ENCODE data around the gene ADGRA3.
"Not testable (repeated sequence)": the region's sequence is repeated elsewhere in the genome, so short reads cannot be mapped to it uniquely, and the experiment has no call there.

The ADGRA3 gene

GRCh38 chr4:22435652-22436051, 80.2 kb downstream of the ADGRA3 start:
- no peak for DNase-seq (ENCODE audit: low read depth in 2 of 2)

DNA sequence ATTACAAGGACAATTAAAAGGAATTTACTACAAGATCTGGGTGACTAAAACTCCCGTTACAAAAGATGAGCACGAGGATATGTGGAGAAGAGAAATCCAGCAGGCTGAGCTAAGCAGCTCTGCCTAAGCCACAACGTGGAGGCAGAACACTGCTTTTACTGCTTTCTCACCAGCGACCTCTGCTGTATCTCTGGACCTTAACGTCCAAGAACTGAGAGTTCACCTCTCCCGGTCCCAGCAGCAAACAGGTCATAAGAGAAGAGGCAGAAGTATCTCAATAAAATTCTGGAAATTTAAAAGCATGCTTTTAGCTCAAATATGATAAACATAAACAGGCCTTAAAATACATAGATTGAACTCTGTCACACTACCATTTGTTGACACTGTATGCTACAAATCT, 81.0 kb downstream of the ADGRA3 start:
- DNase-seq (ENCODE audit: low read depth in 2 of 2), result no peak

GRCh38 chr4:22430626-22431025, 85.2 kb downstream of the ADGRA3 start:
- no peak for DNase-seq (ENCODE audit: low read depth in 2 of 2)

GRCh38 chr4:22428441-22428840, 87.4 kb downstream of the ADGRA3 start:
- DNase-seq (ENCODE audit: low read depth in 2 of 2), result no peak

DNA sequence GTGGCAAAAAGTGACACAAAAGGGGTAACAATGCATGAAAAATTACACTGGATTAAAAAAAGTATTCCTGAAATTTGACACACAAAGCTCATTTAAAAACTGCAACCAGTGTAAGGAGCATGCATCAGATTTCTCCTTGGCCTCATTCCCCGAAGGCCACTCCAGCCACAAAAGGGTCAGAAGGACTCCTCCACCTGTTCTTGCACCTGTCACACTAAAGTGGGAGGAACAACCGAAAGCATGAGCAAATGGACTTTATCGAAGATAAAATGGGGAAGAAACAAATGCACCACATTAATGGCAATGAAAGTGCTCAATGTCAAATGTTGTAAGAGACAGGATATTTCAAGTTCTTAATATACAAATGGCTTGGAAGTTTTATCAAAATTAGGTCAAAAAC, 88.2 kb downstream of the ADGRA3 start:
- no peak for DNase-seq (ENCODE audit: low read depth in 2 of 2)

DNA sequence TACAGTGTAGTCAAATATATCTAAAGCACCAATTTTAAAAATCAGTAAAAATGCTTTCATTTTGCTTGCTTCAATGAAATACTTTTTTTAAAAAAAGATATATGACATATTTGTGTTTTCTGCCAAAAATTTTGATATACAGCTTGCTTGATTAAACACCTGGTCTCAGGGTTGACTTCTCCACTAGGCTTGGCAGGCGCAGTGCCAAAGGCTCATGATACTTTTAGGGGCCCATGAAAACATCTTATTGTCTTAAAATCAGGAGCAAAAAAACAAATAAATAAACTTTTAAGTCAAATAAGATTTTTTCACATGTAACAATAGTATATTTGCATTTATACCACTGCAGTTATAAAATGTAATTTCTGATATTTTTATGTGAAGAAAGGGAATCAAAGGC, 95.6 kb downstream of the ADGRA3 start:
- DNase-seq (ENCODE audit: low read depth in 2 of 2), result no peak

DNA sequence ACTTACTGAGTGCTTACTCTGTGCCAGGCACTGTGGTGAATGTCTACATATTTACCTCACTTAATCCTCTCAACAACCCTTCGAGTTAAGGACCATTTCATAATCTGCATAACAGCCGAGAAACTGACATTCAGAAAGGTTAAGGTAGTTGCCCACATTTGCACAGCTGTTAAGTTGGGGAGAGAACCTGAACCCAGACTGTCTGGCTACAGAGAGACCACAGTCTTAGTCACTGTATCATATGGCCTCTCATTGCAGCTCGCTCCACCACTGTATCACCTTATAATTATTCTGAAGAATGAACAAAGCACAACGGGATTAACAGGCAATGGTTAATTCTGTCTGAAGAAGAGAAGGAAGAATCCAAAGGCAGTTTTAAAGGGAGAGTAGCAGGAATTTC, 98.5 kb downstream of the ADGRA3 start:
- DNase-seq (ENCODE audit: low read depth in 2 of 2), result no peak

GRCh38 chr4:22416403-22416802, 99.5 kb downstream of the ADGRA3 start:
- DNase-seq (ENCODE audit: low read depth in 2 of 2), result no peak

- DNase-seq (ENCODE audit: low read depth in 2 of 2), result no peak
These were observed 101.0 kb downstream of the ADGRA3 start for GRCh38 chr4:22414833-22415232.

DNA sequence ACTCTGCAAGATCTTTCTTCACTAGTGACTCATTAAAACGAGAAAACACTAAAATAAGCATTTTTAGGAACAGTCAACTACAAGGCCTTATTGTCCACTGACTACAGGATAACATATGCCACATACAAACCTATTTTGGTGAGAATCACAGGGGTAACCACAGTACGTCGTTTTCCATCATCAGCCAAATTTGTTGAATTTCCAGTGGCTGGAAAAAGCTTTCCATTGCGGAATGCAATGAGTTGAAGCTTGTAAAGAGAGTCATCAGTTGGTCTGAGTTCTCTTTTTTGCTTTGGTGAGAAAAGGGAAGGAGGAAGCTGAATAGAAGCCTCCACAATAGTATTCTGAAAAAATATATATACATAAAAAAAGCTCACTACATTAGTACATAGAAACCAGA, 102.4 kb downstream of the ADGRA3 start:
- DNase-seq (ENCODE audit: low read depth in 2 of 2), result no peak

GRCh38 chr4:22412013-22412412, 103.9 kb downstream of the ADGRA3 start:
- no peak for DNase-seq (ENCODE audit: low read depth in 2 of 2)

DNA sequence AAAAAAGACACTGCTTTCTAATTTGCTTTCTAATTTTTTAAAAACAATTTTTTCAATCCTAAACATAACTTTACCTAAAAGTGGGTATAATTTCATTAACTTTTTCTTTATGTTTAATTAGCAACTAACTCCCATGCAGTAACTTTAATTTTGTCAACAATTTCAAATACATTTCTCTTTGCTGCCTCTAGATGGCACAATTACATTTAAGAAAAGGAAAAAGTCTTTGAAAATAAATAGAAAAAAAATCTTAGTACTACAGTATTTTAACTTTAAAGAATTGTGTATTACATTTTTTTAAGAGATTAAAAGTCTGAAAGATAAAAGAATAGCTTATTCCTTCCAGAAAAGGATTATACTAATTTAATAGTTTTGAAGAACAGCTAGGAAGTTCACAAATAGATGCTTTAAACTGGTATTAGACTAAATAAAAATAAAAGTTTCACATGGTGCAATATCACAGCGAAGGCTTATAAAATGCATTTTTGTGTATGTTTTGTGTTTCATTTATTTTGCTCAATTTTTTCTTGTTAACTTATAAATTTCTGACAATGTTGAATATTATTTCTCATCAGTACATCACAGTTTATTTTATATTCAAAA, 105.1 kb downstream of the ADGRA3 start:
- DNase-seq (ENCODE audit: low read depth in 2 of 2), result no peak

GRCh38 chr4:22408474-22408873, 107.4 kb downstream of the ADGRA3 start:
- no peak for DNase-seq (ENCODE audit: low read depth in 2 of 2)

DNA sequence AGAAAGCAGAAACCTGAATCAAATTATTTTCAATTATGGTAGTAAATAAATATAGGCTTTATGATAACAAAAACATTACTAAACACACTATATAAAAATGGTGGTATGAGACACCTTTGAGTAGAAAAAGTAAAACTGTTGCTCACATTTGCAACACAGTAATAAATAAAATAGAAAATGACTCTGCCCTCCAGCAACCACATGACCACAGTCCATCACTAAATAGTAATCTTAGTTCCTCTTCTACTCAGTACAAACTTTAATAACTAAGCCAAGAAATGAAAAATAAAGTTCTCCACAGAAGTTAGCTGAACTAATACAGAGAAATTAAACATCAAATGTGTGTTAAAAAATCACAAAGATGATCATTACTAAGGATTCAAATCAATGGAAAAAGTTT, 108.5 kb downstream of the ADGRA3 start:
- no peak for DNase-seq (ENCODE audit: low read depth in 2 of 2)

DNA sequence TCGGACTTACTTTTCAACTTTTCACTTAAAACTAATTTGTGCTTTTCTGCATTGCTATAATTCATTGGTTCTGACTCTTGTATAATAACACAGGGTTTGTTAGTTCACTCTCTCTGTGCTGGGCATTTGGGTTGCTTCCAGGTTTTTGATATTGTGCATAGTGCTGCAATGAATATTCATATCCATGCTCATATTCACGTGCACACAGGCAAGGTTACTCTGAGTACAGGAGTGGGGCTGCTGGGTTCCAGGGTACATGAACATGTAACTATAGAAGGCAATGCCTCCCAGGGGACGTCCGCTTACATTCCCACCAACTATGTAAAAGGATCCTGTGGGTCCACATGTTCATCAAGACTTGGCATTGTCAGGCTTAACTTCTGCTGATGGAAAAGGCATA, 117.2 kb downstream of the ADGRA3 start:
- no peak for DNase-seq (ENCODE audit: low read depth in 2 of 2)

GRCh38 chr4:22391551-22391950, 124.3 kb downstream of the ADGRA3 start:
- DNase-seq (ENCODE audit: low read depth in 2 of 2), result no peak

DNA sequence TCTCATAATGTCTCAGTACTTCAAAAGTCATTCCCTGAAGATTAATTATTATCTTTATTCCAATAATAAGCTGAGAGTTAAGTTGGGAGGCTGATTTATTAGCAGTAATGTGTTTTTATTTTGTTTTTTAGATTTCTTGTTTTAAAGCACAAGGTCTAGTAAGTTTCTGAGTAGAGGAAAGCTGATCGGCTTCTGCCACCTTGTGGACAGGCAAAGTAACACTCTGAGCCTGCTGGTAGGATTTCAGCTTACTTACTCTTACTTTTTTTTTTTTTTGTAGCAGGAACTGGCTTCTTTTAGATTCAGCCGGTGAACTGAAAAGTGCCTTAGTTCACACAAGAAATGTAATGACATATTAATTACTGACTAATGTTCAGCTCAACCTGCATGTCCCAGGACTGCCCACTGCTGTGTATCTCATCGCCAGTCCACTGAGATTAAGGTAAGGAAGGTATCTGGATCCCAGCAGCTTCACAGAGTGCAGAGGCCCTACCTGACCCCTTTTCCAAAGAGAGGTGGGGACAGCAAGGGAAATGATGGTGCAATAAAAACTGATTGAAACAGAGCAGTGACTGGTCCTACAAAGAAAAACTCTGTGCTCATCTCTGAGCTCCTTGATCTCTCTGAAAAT, 126.5 kb downstream of the ADGRA3 start:
- DNase-seq (ENCODE audit: low read depth in 2 of 2), result no peak

DNA sequence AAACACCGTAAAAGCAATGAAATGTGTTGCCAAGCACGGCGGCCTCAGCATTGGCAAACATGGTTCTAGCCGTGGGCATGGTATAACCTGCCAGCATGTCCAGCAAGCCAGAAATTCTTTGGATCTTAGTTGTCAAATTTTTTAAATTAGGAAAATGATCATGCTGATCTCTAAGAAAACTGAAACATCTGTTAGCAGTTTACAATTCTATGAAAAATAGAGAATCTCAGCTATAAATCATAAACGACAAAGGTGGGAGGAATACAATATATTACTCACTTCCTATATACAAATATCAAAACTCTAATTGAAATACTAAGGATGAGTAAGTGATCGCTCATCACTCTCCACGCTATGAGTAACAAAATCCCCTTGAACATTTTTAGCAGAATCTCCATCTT, 130.3 kb downstream of the ADGRA3 start:
- DNase-seq (ENCODE audit: low read depth in 2 of 2), result no peak

- no peak for DNase-seq (ENCODE audit: low read depth in 2 of 2)
These were observed 131.7 kb downstream of the ADGRA3 start for GRCh38 chr4:22384154-22384553.

DNA sequence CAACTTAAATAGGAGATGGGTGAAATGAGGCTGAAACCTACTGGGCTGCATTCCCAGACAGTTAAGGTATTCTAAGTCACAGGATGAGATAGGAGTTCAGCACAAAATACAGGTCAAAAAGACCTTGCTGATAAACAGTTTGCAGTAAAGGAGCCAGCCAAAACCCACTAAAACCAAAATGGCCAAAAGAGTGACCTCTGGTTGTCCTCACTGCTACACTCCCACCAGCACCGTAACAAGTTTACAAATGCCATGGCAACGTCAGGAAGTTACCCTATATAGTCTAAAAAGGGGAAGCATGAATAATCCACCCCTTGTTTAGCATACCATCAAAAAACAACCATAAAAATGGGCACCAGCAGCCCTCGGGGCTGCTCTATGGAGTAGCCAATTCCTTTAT, 133.7 kb downstream of the ADGRA3 start:
- DNase-seq (ENCODE audit: low read depth in 2 of 2), result not testable (repeated sequence)

- DNase-seq (ENCODE audit: low read depth in 2 of 2), result no peak
These were observed 142.9 kb downstream of the ADGRA3 start for GRCh38 chr4:22372986-22373385.

GRCh38 chr4:22369901-22370562, 145.8 kb downstream of the ADGRA3 start:
- no peak for DNase-seq (ENCODE audit: low read depth in 2 of 2)

DNA sequence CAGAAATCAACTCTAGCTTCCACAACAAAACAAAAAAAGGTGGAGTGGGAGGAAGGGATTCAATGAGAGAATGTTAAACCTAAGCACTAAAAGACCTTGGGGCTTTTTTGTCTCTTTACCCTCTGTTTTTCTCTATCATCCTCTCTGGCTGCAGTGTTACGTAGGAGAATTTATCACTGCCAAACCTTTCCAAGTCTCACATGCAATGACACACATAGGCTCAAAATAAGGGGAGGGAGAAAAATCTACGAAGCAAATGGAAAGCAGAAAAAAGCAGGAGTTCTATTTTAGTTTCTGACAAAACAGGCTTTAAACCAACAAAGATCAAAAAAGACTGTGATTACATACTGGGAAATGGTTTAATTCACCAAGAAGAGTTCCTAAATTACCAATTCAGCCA, 152.1 kb downstream of the ADGRA3 start:
- DNase-seq (ENCODE audit: low read depth in 2 of 2), result no peak

DNA sequence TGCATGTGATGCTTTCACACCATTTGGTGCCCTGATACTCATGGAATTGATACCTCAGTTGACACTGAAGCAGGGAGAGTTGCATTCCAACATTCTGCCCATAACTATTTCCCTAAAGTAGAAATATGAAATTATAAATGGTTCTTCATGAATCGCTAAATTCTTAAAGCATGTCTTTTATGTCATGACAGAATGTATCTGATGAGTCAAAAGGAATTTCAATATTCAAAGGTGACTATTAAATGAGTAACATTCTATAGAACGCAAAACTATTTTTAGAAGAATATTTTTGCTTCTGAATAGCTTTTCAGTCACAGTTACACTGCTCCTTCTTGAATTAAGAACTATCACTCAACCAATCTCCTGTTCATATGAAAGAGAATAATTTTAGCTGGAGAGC, 152.8 kb downstream of the ADGRA3 start:
- no peak for DNase-seq (ENCODE audit: low read depth in 2 of 2)
